Adrenal gland (tissue), 12 donors: ENCODE results near the gene RBM39. TPM values are rescaled to one million over a fixed set of nuclear protein-coding genes. Genes with fewer than 3 reads are reported as not detected.

ENCODE experiments used
- DNase-seq, 7 donors: peaks; one replicate each; pipeline ENCODE4 v3.0.0-alpha.2; 2019 to 2020
- H3K27ac ChIP-seq, 5 donors: fragments of 200-600 bp; sonication (generic) in 4 of 5; 1 replicate in 3 of 5; 2 replicates in 2 of 5; pipeline versions ENCODE4 v1.5.1 to v1.8.0; 2016 to 2020; ENCODE audit warnings: mild to moderate bottlenecking in 1 of 5
- H3K27me3 ChIP-seq: fragments of 200-600 bp; 2 replicates; pipeline ENCODE4 v1.8.0; 2021
- H3K36me3 ChIP-seq, 2 donors: fragments of 200-600 bp; replicated peaks in 1 of 2; 1 replicate in 1 of 2; 2 replicates in 1 of 2; pipeline versions ENCODE4 v1.5.1 to v1.8.0; 2018 to 2022
- H3K4me1 ChIP-seq, 2 donors: fragments of 200-600 bp; replicated peaks in 1 of 2; 1 replicate in 1 of 2; 2 replicates in 1 of 2; pipeline versions ENCODE4 v1.5.1 to v1.8.0; 2018 to 2021
- H3K4me3 ChIP-seq, 4 donors: fragments of 200-600 bp; sonication (generic) in 3 of 4; one replicate each; pipeline ENCODE4 v1.5.1; 2016 to 2018
- H3K9me3 ChIP-seq, 3 donors: fragments of 200-600 bp; sonication (generic) in 1 of 3; replicated peaks in 1 of 3; 1 replicate in 2 of 3; 2 replicates in 1 of 3; pipeline versions ENCODE4 v1.5.1 to v1.8.0; 2016 to 2021
- CTCF ChIP-seq, 6 experiments: fragments of 450-650 bp in 4 of 6; fragments of 200-600 bp in 2 of 6; sonication (generic) in 1 of 6; IDR thresholded peaks; 1 replicate in 5 of 6; 2 replicates in 1 of 6; pipeline versions ENCODE4 v1.5.1 to v1.8.0; 2016 to 2021; ENCODE audit warnings: antibody characterized with exemption in 6 of 6, mild to moderate bottlenecking in 2 of 6, moderate library complexity in 1 of 6
- POLR2A ChIP-seq, 2 donors: fragments of 450-650 bp; IDR thresholded peaks; one replicate each; pipeline ENCODE4 v1.6.1; 2017; ENCODE audit warnings: antibody characterized with exemption in 2 of 2, mild to moderate bottlenecking in 2 of 2, moderate library complexity in 1 of 2
- WGBS, 4 donors: extraction: QIAGEN DNeasy Blood & Tissue Kit in 2 of 4; methylation state at CpG; one replicate each; pipeline versions ENCODE4 v1.1.5 to v1.1.7; 2013 to 2017; 5-methylcytosine and 5-hydroxymethylcytosine counted together
- intact Hi-C, 2 donors: fragments of 100-400 bp; cut with DNase I; formaldehyde crosslinking; loops; one replicate each; pipeline versions ENCODE4 v1.14.1 to v1.15.0; 2022 to 2023
- polyA plus RNA-seq, 3 donors: library from polyadenylated mRNA; stranded (reverse); fragments of 200-250 nt in 2 of 3; fragments of 350-450 nt in 1 of 3; fragmentation: Illumina TruSeq in 1 of 3; extraction: RNeasy Lipid Tissue Mini Kit (QIAGEN cat#74804) in 1 of 3; gene quantifications; one replicate each; pipeline ENCODE4 v1.2.3, GENCODE V29; 2013 to 2014
- total RNA-seq, 9 donors: library from RNA; depleted of rRNA in 4 of 9; stranded (reverse); fragments of >200 nt in 4 of 9; fragments of 120-200 nt in 1 of 9; fragmentation: NEBNext Ultra II Directional in 1 of 9; extraction: Animal tissue kit (Norgen Biotek cat#: 25700) in 1 of 9; gene quantifications; one replicate each; pipeline versions ENCODE4 v1.1.0 to v1.2.4, GENCODE V29; 2013 to 2023
- donor health status: healthy with polysubstance abuse.
- donor health status: Bipolar disorder and iron deficiency.
- donor health status: DM: yes; HTN: yes; CAD: no.
- donor health status: DM: no; HTN: no; CAD: no.
- donor health status: DM: no; HTN: no; CAD: no.
- donor health status: DM: yes; HTN: yes; CAD: no.

Gene RBM39
- total and polyA plus RNA-seq, 12 donors, result 111 to 714 (median 267) TPM

GRCh38 chr20:35721621-35722020 is 20.4 kb downstream of the RBM39 start:
- 55 to 61% (median 59%) methylated on average over 3 of the region's 3 CpGs for WGBS, 4 donors
- TF ChIP-seq POLR2A (IDR thresholded peaks at IDR 0.05) (no peak), CTCF (IDR thresholded peaks at IDR 0.05) (no peak)
- DNase-seq, result no peak
- H3K27me3 ChIP-seq, result no peaks in the 10 kb centered on the region
- intact Hi-C loops, result loop anchor here (10.0 kb wide), 1 partner anchor 163 kb away; no protein-coding TSS in a partner anchor
- peak overlapping the region in 1 of 5 donors; percentile 29 for H3K27ac ChIP-seq
- H3K4me1 ChIP-seq, result peaks cover 0 to 21% of the 10 kb centered on the region in 2 donors
- no peaks in the 10 kb centered on the region for H3K9me3 ChIP-seq
- H3K4me3 ChIP-seq, result no peak overlapping the region
- H3K36me3 ChIP-seq, result peaks cover 0 to 100% of the 10 kb centered on the region in 2 donors

- H3K36me3 ChIP-seq, result peaks cover 0 to 100% of the 10 kb centered on the region in 2 donors
- 74 to 79% (median 77%) methylated on average over 3 of the region's 3 CpGs for WGBS, 4 donors
- intact Hi-C loops, result loop anchor here (10.0 kb wide), 1 partner anchor 164 kb away; no protein-coding TSS in a partner anchor
Measured at GRCh38 chr20:35721219-35721618, 20.8 kb downstream of the RBM39 start.

GRCh38 chr20:35720165-35721123 is 21.6 kb downstream of the RBM39 start:
- H3K4me1 ChIP-seq, result peaks cover 0 to 21% of the 10 kb centered on the region in 2 donors
- H3K36me3 ChIP-seq, result peaks cover 0 to 100% of the 10 kb centered on the region in 2 donors
- peak overlapping the region in 3 of 5 donors; percentile 14 to 29 (median 18) for H3K27ac ChIP-seq
- H3K4me3 ChIP-seq, result no peak overlapping the region
- WGBS, 4 donors, result 84 to 91% (median 89%) methylated on average over 13 of the region's 13 CpGs
- no peak for DNase-seq
- TF ChIP-seq POLR2A (IDR thresholded peaks at IDR 0.05), result no peak
- TF ChIP-seq CTCF (IDR thresholded peaks at IDR 0.05), result no peak
- H3K9me3 ChIP-seq, result no peaks in the 10 kb centered on the region
- intact Hi-C loops, result loop anchor here (10.0 kb wide), 1 partner anchor 164 kb away; no protein-coding TSS in a partner anchor
- no peaks in the 10 kb centered on the region for H3K27me3 ChIP-seq

More at GRCh38 chr20:35721219-35721618, 20.8 kb downstream of the RBM39 start:
- Histone ChIP-seq H3K4me1 (peaks cover 0 to 21% of the 10 kb centered on the region in 2 donors), H3K9me3 (no peaks in the 10 kb centered on the region), H3K4me3 (no peak overlapping the region), H3K27me3 (no peaks in the 10 kb centered on the region), H3K27ac (peak overlapping the region in 3 of 5 donors; percentile 14 to 29 (median 18))
- no peak for TF ChIP-seq CTCF (IDR thresholded peaks at IDR 0.05)
- TF ChIP-seq POLR2A (IDR thresholded peaks at IDR 0.05), result no peak
- peak in 2 of 7 donors; percentile 37 to 41 for DNase-seq

- DNase-seq, result no peak
- H3K27ac ChIP-seq, result no peak overlapping the region
- peaks cover 0 to 21% of the 10 kb centered on the region in 2 donors for H3K4me1 ChIP-seq
- no peaks in the 10 kb centered on the region for H3K9me3 ChIP-seq
- intact Hi-C loops, result loop anchor here (10.0 kb wide), 1 partner anchor 165 kb away; no protein-coding TSS in a partner anchor
- H3K36me3 ChIP-seq, result peaks cover 0 to 100% of the 10 kb centered on the region in 2 donors
- 63 to 68% (median 66%) methylated on average over 8 of the region's 8 CpGs for WGBS, 4 donors
- TF ChIP-seq POLR2A (IDR thresholded peaks at IDR 0.05) (no peak), CTCF (IDR thresholded peaks at IDR 0.05) (no peak)
- no peak overlapping the region for H3K4me3 ChIP-seq
- no peaks in the 10 kb centered on the region for H3K27me3 ChIP-seq
Measured at GRCh38 chr20:35719717-35720116, 22.3 kb downstream of the RBM39 start.
